ENCODE results near the gene PIGR. TPM values are rescaled to one million over a fixed set of nuclear protein-coding genes. Genes with fewer than 3 reads are reported as not detected.

PIGR gene
- total and polyA plus RNA-seq, 2 of the 4 experiments (the other 2 are of a cell fraction) = not detected

- no peak overlapping the region for H4K5ac ChIP-seq (ENCODE audit: low read depth, low read length)
- H3K4me1 ChIP-seq (ENCODE audit: control insufficient read depth, insufficient read depth, low read length) = no peaks in the 10 kb centered on the region; the same call in 1 of the 2 replicates
- no peak overlapping the region for H4K8ac ChIP-seq (ENCODE audit: low read depth in 2 of 2, low read length in 2 of 2)
- H4K20me1 ChIP-seq (ENCODE audit: insufficient read depth, low read length) = no peaks in the 10 kb centered on the region
- H3K9me3 ChIP-seq (ENCODE audit: control insufficient read depth, insufficient read depth, low read length) = no peaks in the 10 kb centered on the region
- H3K23ac ChIP-seq (ENCODE audit: low read depth, low read length) = no peak overlapping the region
- H3K4ac ChIP-seq (ENCODE audit: low read depth, low read length) = no peak overlapping the region
- H3K4me2 ChIP-seq (ENCODE audit: low read depth, low read length) = no peak overlapping the region
- H2BK15ac ChIP-seq (ENCODE audit: low read depth, low read length) = no peak overlapping the region
- peaks cover 12% of the 10 kb centered on the region for H3K9me1 ChIP-seq (ENCODE audit: insufficient read depth, low read length)
- in situ Hi-C loops (cut with MboI; ENCODE audit: low sequenced_read_pairs) = no loop called here
- H2BK120ac ChIP-seq (ENCODE audit: low read depth, low read length) = no peak overlapping the region
- H3K14ac ChIP-seq (replicated peaks; ENCODE audit: low read depth, low read length) = peak overlapping the region; percentile 68; the same call in 1 of the 2 replicates
- BruUV-seq (replicated peaks) = no TSS peak
- no peaks in the 10 kb centered on the region; a peak in 1 of 4 replicates for H3K79me1 ChIP-seq (ENCODE audit: low read depth in 1 of 2, low read length in 2 of 2)
- H2BK5ac ChIP-seq (ENCODE audit: low read depth, low read length, poor library complexity, severe bottlenecking) = peak overlapping the region; percentile 83
- H2AK5ac ChIP-seq (ENCODE audit: low read depth, low read length) = peak overlapping the region; percentile 60; the same call in 1 of the 2 replicates
- no peak overlapping the region for H2AK9ac ChIP-seq (replicated peaks; ENCODE audit: low read depth, low read length, poor library complexity)
- no peak overlapping the region for H4K91ac ChIP-seq (ENCODE audit: insufficient read depth, low read depth, low read length)
- no peak overlapping the region for H2AFZ ChIP-seq (replicated peaks; ENCODE audit: low read length, poor library complexity)
- intact Hi-C loops (cut with micrococcal nuclease) = no loop called here
- H3K18ac ChIP-seq (ENCODE audit: low read depth, low read length) = no peak overlapping the region
- H2BK20ac ChIP-seq (ENCODE audit: low read depth, low read length) = no peak overlapping the region
- peaks cover 7% of the 10 kb centered on the region; the same call in 1 of the 2 replicates for H3K27me3 ChIP-seq (ENCODE audit: control insufficient read depth, insufficient read depth, low read length)
- H3K27ac ChIP-seq (ENCODE audit: insufficient read depth, low read length) = no peak overlapping the region
- dilution Hi-C loops (cut with HindIII; ENCODE audit: low sequenced_read_pairs, unreplicated experiment) = no loop called here
- no peak for ATAC-seq (ENCODE audit: low read depth)
- no peaks in the 10 kb centered on the region for H3K36me3 ChIP-seq (ENCODE audit: control insufficient read depth, insufficient read depth, low read length)
- ChIA-PET CTCF (no interaction called here), POLR2A (ENCODE audit: unreplicated experiment) (no interaction called here)
- TF ChIP-seq MXI1 (IDR thresholded peaks at IDR 0.05; ENCODE audit: borderline replicate concordance, low read depth, low read length) (no peak), RFX5 (IDR thresholded peaks at IDR 0.05; ENCODE audit: low read depth, low read length) (no peak), CTCF (conservative IDR thresholded peaks at IDR 0.05; ENCODE audit: low read depth, low read length) (no peak), CEBPB (IDR thresholded peaks at IDR 0.05; ENCODE audit: low read depth, low read length) (no peak), ELK1 (IDR thresholded peaks at IDR 0.05; ENCODE audit: borderline replicate concordance, low read depth, low read length) (no peak), MAZ (IDR thresholded peaks at IDR 0.05; ENCODE audit: borderline replicate concordance, low read depth, low read length) (no peak), NFE2L2 (IDR thresholded peaks at IDR 0.05; ENCODE audit: low read depth, low read length) (no peak)
- H3K56ac ChIP-seq (ENCODE audit: extremely low read depth, insufficient read depth, low read length) = no peak overlapping the region
- no peak overlapping the region for H3K4me3 ChIP-seq (ENCODE audit: insufficient read depth, low read depth, low read length)
- no peak overlapping the region for H3K9ac ChIP-seq (ENCODE audit: low read depth, low read length)
- DNase-seq = no peak
- 56 to 100% methylated on average over 2 to 3 of the region's 12 CpGs for WGBS, 2 experiments (ENCODE audit: extremely low coverage in 2 of 2, insufficient read length in 1 of 2)
Measured at GRCh38 chr1:206923009-206923960, 23.0 kb downstream of the PIGR start.

Measured in IMR-90 (cell line).